Heart left ventricle (tissue), 16 donors: ENCODE measurements around the gene VRK1. TPM values are rescaled to one million over a fixed set of nuclear protein-coding genes. Genes with fewer than 3 reads are reported as not detected.
"Not testable (repeated sequence)": the region's sequence is repeated elsewhere in the genome, so short reads cannot be mapped to it uniquely, and the experiment has no call there.

ENCODE experiments used
- ATAC-seq, 4 donors: fragments of 200-7000 bp; cut with Tn5 transposase; one replicate each; pipeline ENCODE4 v1.9.1; 2020 to 2022; ENCODE audit warnings: moderate library complexity in 4 of 4, mild to moderate bottlenecking in 3 of 4, moderate number of reproducible peaks in 1 of 4
- DNase-seq, 5 donors: peaks; one replicate each; pipeline ENCODE4 v3.0.0-alpha.2; 2020
- H3K27ac ChIP-seq, 12 donors: fragments of 200-600 bp; sonication (generic) in 4 of 12; one replicate each; pipeline versions ENCODE4 v1.5.0 to v1.8.0; 2016 to 2022; ENCODE audit warnings: mild to moderate bottlenecking in 2 of 12
- H3K27me3 ChIP-seq, 9 donors: fragments of 200-600 bp; sonication (generic) in 2 of 9; one replicate each; pipeline versions ENCODE4 v1.5.1 to v1.8.0; 2016 to 2022; ENCODE audit warnings: mild to moderate bottlenecking in 3 of 9
- H3K36me3 ChIP-seq, 9 donors: fragments of 200-600 bp; sonication (generic) in 2 of 9; one replicate each; pipeline versions ENCODE4 v1.5.0 to v1.8.0; 2018 to 2022; ENCODE audit warnings: mild to moderate bottlenecking in 2 of 9
- H3K4me1 ChIP-seq, 12 donors: fragments of 200-600 bp; sonication (generic) in 4 of 12; one replicate each; pipeline versions ENCODE4 v1.5.0 to v1.8.0; 2016 to 2022; ENCODE audit warnings: mild to moderate bottlenecking in 3 of 12
- H3K4me3 ChIP-seq, 12 donors: fragments of 200-600 bp; sonication (generic) in 4 of 12; one replicate each; pipeline versions ENCODE4 v1.5.0 to v1.8.0; 2017 to 2022; ENCODE audit warnings: mild to moderate bottlenecking in 9 of 12, moderate library complexity in 4 of 12
- H3K9me3 ChIP-seq, 12 donors: fragments of 200-600 bp; sonication (generic) in 4 of 12; one replicate each; pipeline versions ENCODE4 v1.5.0 to v1.8.0; 2016 to 2022; ENCODE audit warnings: mild to moderate bottlenecking in 1 of 12
- POLR2A ChIP-seq, 2 donors: fragments of 450-650 bp; IDR thresholded peaks; one replicate each; pipeline ENCODE4 v1.6.1; 2017; ENCODE audit warnings: antibody characterized with exemption in 2 of 2, mild to moderate bottlenecking in 2 of 2, moderate library complexity in 2 of 2
- WGBS, 4 donors: extraction: QIAGEN DNeasy Blood & Tissue Kit in 2 of 4; methylation state at CpG; one replicate each; pipeline versions ENCODE4 v1.1.5 to v1.1.7; 2013 to 2018; 5-methylcytosine and 5-hydroxymethylcytosine counted together
- intact Hi-C, 10 donors: fragments of 100-400 bp; cut with DNase I; formaldehyde crosslinking; loops; one replicate each; pipeline versions ENCODE4 v1.11.1 to v1.14.2; 2022
- polyA plus RNA-seq, 2 donors: library from polyadenylated mRNA; stranded (reverse); fragments of 200-250 nt; gene quantifications; one replicate each; pipeline ENCODE4 v1.2.3, GENCODE V29; 2013
- total RNA-seq, 9 donors: library from RNA; depleted of rRNA in 2 of 9; stranded (reverse); fragments of >200 nt in 2 of 9; fragmentation: NEBNext Ultra II Directional in 3 of 9; extraction: Animal tissue kit (Norgen Biotek cat#: 25700) in 3 of 9; gene quantifications; one replicate each; pipeline versions ENCODE4 v1.1.0 to v1.2.4, GENCODE V29; 2016 to 2023
- TF ChIP-seq, protein P1 (sequence below), 12 donors: fragments of 200-600 bp; sonication (generic) in 4 of 12; IDR thresholded peaks; one replicate each; pipeline versions ENCODE4 v1.5.0 to v1.8.0; 2018 to 2022; ENCODE audit warnings: antibody characterized with exemption in 12 of 12, mild to moderate bottlenecking in 5 of 12
- donor health status: ischemic (EF 13 %, LVEDD 7.1; RV severe dilation, severe dysfunction).
- donor health status: healthy with polysubstance abuse.
- donor health status: DM: no; HTN: yes; CAD: no.
- donor health status: DM: no; HTN: no; CAD: no.
- donor health status: ischemic (EF 25% LVEDD 6.9; RV normal size, moderate dysfunction).
- donor health status: ischemic (EF 25% LVEDD 5.7; RV mildly dilated, moderate dysfunction).
- donor health status: healthy.
- donor health status: DM: yes; HTN: yes; CAD: no.
- donor health status: ischemic (EF 35%, LVEDD 5.7; RV mildly dilated, moderate dysfunction).
- donor health status: nonischemic (EF 11% LVEDD 7.7; RV severe dilation, severe dysfunction).
- donor health status: DM: yes; HTN: yes; CAD: no.
- donor health status: PGD.
- donor health status: ischemic (EF 29% LVEDD 5.4; RV normal size, mild dysfunction).
- donor health status: nonischemic (EF 23%, LVEDD 6.1; RV moderate dilation, normal function).

Gene VRK1
- total and polyA plus RNA-seq, 11 donors, result 3.6 to 10.4 (median 7.1) TPM

GRCh38 chr14:96762650-96763049 lies 34.5 kb upstream of the VRK1 start:
- H3K27me3 ChIP-seq, result peaks cover 0 to 13% (median 4%) of the 10 kb centered on the region in 9 donors
- intact Hi-C loops, result no loop called here
- H3K9me3 ChIP-seq, result no peaks in the 10 kb centered on the region
- no peaks in the 10 kb centered on the region for H3K36me3 ChIP-seq
- no peak overlapping the region for H3K27ac ChIP-seq
- DNase-seq (no peak), ATAC-seq (peak in 3 of 4 donors; percentile 49 to 61 (median 61))
- no peak for TF ChIP-seq POLR2A (IDR thresholded peaks at IDR 0.05)
- TF ChIP-seq, protein P1, sequence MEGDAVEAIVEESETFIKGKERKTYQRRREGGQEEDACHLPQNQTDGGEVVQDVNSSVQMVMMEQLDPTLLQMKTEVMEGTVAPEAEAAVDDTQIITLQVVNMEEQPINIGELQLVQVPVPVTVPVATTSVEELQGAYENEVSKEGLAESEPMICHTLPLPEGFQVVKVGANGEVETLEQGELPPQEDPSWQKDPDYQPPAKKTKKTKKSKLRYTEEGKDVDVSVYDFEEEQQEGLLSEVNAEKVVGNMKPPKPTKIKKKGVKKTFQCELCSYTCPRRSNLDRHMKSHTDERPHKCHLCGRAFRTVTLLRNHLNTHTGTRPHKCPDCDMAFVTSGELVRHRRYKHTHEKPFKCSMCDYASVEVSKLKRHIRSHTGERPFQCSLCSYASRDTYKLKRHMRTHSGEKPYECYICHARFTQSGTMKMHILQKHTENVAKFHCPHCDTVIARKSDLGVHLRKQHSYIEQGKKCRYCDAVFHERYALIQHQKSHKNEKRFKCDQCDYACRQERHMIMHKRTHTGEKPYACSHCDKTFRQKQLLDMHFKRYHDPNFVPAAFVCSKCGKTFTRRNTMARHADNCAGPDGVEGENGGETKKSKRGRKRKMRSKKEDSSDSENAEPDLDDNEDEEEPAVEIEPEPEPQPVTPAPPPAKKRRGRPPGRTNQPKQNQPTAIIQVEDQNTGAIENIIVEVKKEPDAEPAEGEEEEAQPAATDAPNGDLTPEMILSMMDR (IDR thresholded peaks at IDR 0.05), result no peak
- no peak overlapping the region for H3K4me3 ChIP-seq
- WGBS, 4 donors, result 1 to 8% (median 5%) methylated on average over 3 of the region's 3 CpGs
- no peaks in the 10 kb centered on the region for H3K4me1 ChIP-seq

DNA sequence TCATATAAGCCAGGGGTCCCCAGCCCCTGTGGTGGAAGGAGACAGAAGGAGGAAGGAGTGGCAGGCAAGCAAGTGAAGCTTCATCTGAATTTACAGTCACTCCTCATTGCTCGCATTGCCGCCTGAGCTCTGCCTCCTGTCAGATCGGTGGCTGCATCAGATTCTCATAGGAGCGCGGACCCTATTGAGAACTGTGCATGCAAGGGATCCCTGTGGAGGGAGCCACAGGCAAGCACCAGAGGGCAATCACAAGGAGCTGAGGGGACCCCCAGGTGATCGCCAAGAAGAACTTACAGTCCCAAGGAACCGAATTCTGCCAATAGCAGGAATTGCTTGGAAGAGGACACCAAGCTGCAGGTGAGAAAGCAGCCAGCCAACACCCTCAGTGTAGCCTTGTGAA lies 33.2 kb upstream of the VRK1 start:
- no peak for DNase-seq
- TF ChIP-seq, protein P1 (IDR thresholded peaks at IDR 0.05), result no peak
- no peak for TF ChIP-seq POLR2A (IDR thresholded peaks at IDR 0.05)
- 79 to 83% (median 81%) methylated on average over 7 of the region's 7 CpGs for WGBS, 4 donors
- Histone ChIP-seq H3K27me3 (peaks cover 0 to 8% (median 0%) of the 10 kb centered on the region in 9 donors), H3K4me1 (no peaks in the 10 kb centered on the region), H3K4me3 (no peak overlapping the region), H3K36me3 (no peaks in the 10 kb centered on the region), H3K9me3 (no peaks in the 10 kb centered on the region), H3K27ac (no peak overlapping the region)
- no peak for ATAC-seq
- intact Hi-C loops, result no loop called here

GRCh38 chr14:96765205-96765604 lies 32.0 kb upstream of the VRK1 start:
- WGBS, 4 donors, result 100% methylated on average over 1 of the region's 1 CpG; no CpG with 5 or more reads in 2 of the 4 donors
- H3K4me1 ChIP-seq, ATAC-seq, H3K4me3 ChIP-seq, DNase-seq, H3K36me3 ChIP-seq, H3K9me3 ChIP-seq, H3K27me3 ChIP-seq, H3K27ac ChIP-seq, intact Hi-C loops: not testable (repeated sequence)

- Histone ChIP-seq H3K36me3 (no peaks in the 10 kb centered on the region), H3K27ac (no peak overlapping the region), H3K27me3 (peaks cover 0 to 8% (median 0%) of the 10 kb centered on the region in 9 donors), H3K9me3 (no peaks in the 10 kb centered on the region), H3K4me1 (no peaks in the 10 kb centered on the region), H3K4me3 (no peak overlapping the region)
- 76 to 89% (median 84%) methylated on average over 5 of the region's 5 CpGs for WGBS, 4 donors
- intact Hi-C loops, result no loop called here
- DNase-seq (no peak), ATAC-seq (no peak)
- TF ChIP-seq, protein P1 (IDR thresholded peaks at IDR 0.05), result no peak
- TF ChIP-seq POLR2A (IDR thresholded peaks at IDR 0.05), result no peak
Measured at GRCh38 chr14:96772929-96773328, 24.3 kb upstream of the VRK1 start.

DNA sequence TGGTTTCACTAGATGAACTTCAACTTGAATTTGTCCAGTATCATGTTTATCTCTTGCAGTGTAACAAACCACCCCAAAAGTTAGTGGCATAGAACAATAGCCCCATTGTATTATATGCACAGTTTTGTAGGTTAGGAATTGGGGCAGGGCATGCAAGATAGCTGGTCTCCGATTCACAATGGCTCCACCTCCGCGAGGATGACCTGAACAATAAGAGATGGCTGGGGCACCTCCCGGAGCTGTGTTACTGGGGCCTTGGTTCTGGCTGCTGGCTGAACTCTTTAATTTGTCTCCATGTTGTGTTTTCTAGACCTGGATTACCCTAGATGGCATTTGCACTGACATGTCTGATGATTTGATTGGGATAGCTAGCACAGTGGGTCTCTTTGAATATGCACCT lies 20.4 kb upstream of the VRK1 start:
- H3K27ac ChIP-seq, result no peak overlapping the region
- H3K4me3 ChIP-seq, result no peak overlapping the region
- TF ChIP-seq POLR2A (IDR thresholded peaks at IDR 0.05), result no peak
- TF ChIP-seq, protein P1 (IDR thresholded peaks at IDR 0.05), result no peak
- peaks cover 0 to 9% (median 0%) of the 10 kb centered on the region in 9 donors for H3K27me3 ChIP-seq
- H3K36me3 ChIP-seq, result no peaks in the 10 kb centered on the region
- no peaks in the 10 kb centered on the region for H3K4me1 ChIP-seq
- DNase-seq, result no peak
- intact Hi-C loops, result no loop called here
- no peak for ATAC-seq
- H3K9me3 ChIP-seq, result no peaks in the 10 kb centered on the region
- 86 to 95% (median 88%) methylated on average over 4 of the region's 4 CpGs for WGBS, 4 donors
